Measurements from ENCODE around the gene PLEKHG7. TPM values are rescaled to one million over a fixed set of nuclear protein-coding genes. Genes with fewer than 3 reads are reported as not detected.

PLEKHG7 gene
- total and polyA plus RNA-seq, 8 donors = 0.16 to 1.3 (median 0.40) TPM

DNA sequence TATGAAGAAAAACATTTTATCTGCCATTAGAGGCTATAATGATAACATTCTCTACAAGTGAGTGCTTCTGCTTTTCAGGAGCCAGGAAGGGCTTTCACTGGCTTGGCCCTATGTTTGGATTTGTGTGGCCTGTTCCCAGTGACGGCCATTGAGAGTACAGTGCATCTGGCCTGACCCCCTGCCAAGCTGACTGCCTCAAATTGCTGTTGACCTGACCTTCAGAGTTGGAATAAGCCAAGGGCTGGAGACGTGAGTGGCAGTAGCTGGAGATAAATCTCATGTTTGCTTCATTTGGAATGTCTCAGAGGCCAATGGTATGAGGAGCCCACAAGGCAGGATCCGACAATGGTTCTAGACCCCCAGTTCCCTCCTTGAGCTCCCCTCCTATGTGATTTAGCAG, 28.3 kb upstream of the PLEKHG7 start:
- H3K4me1 ChIP-seq = no peaks in the 10 kb centered on the region
- no peaks in the 10 kb centered on the region for H3K9me3 ChIP-seq
- no peaks in the 10 kb centered on the region for H3K27me3 ChIP-seq
- ATAC-seq (no peak), DNase-seq (no peak)
- no peak for TF ChIP-seq CTCF (IDR thresholded peaks at IDR 0.05)
- no peak overlapping the region for H3K27ac ChIP-seq
- no peaks in the 10 kb centered on the region for H3K36me3 ChIP-seq
- intact Hi-C loops (cut with DNase I) = no loop called here
- no peak overlapping the region for H3K4me3 ChIP-seq

GRCh38 chr12:92675092-92675865, 27.5 kb upstream of the PLEKHG7 start:
- no peaks in the 10 kb centered on the region for H3K9me3 ChIP-seq
- no peaks in the 10 kb centered on the region for H3K4me1 ChIP-seq
- intact Hi-C loops (cut with DNase I) = no loop called here
- no peak for ATAC-seq
- DNase-seq = no peak
- H3K4me3 ChIP-seq = no peak overlapping the region
- H3K27me3 ChIP-seq = no peaks in the 10 kb centered on the region
- TF ChIP-seq CTCF (IDR thresholded peaks at IDR 0.05) = no peak
- H3K36me3 ChIP-seq = no peaks in the 10 kb centered on the region
- H3K27ac ChIP-seq = no peak overlapping the region

DNA sequence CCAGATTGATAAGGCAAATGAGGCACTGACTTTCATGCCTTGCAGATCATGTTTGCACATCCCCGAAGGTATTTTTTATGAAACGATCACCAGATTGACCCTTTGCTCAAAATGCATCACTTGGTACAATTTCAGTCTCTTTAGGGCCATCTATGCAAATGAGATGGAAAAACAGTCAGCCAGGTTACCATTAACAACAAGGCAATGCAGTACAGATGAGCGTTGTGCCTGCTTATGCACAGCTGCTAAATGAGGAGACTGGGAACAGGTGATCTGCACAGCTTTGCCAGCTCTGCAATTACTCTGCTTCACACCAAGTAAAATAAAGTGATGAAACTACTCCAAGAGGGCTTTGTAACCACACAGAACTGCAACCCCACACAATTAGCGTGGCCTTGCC, 26.1 kb upstream of the PLEKHG7 start:
- no peak for TF ChIP-seq CTCF (IDR thresholded peaks at IDR 0.05)
- H3K27ac ChIP-seq = no peak overlapping the region
- DNase-seq (no peak), ATAC-seq (no peak)
- no peaks in the 10 kb centered on the region for H3K36me3 ChIP-seq
- H3K4me3 ChIP-seq = no peak overlapping the region
- no peaks in the 10 kb centered on the region for H3K27me3 ChIP-seq
- H3K4me1 ChIP-seq = no peaks in the 10 kb centered on the region
- intact Hi-C loops (cut with DNase I) = no loop called here
- no peaks in the 10 kb centered on the region for H3K9me3 ChIP-seq

DNA sequence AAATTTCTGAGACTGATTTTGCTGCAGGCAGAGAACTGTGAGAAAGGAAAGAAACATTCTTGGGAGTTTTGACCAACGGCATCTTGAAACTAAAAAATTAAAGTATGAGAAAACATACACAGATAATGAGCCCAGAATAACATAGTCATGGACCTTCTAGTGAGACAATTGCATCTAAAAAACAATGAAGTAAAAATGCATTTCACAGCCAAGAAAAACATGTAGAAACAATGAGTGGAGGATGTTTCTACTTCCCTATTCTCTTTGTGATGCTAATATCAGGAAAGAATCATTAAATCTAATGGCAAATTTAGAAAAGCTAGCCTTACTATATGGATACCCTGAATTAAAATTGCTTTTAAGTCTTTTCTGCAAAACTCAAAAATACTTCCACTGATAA, 12.2 kb upstream of the PLEKHG7 start:
- Histone ChIP-seq H3K4me1 (no peaks in the 10 kb centered on the region), H3K27ac (no peak overlapping the region), H3K9me3 (no peaks in the 10 kb centered on the region), H3K4me3 (no peak overlapping the region), H3K27me3 (no peaks in the 10 kb centered on the region), H3K36me3 (no peaks in the 10 kb centered on the region)
- intact Hi-C loops (cut with DNase I) = no loop called here
- no peak for DNase-seq
- TF ChIP-seq CTCF (IDR thresholded peaks at IDR 0.05) = no peak
- ATAC-seq = no peak

DNA sequence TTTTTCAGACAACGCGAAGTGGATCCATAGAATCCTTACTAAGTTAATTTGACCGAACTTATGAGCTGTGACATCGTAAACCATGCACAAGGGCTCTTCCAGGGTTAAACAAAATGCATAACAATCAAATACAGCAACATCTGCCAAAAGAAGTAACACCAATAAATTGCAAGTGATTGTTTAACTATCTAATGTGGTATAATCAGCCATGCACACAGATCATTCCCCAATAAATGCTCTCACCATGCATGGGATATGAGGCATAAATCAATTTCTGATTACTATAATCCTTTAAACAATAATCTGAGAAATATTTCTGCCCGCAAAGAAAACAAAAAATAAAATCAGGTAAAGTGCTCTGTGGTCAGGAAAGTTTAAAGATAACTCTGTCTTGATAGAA, 7.7 kb upstream of the PLEKHG7 start:
- no peaks in the 10 kb centered on the region for H3K27me3 ChIP-seq
- ATAC-seq (no peak), DNase-seq (no peak)
- no peak overlapping the region for H3K4me3 ChIP-seq
- no peak overlapping the region for H3K27ac ChIP-seq
- intact Hi-C loops (cut with DNase I) = no loop called here
- H3K36me3 ChIP-seq = no peaks in the 10 kb centered on the region
- H3K9me3 ChIP-seq = peaks cover 0 to 8% of the 10 kb centered on the region in 2 donors
- TF ChIP-seq CTCF (IDR thresholded peaks at IDR 0.05) = no peak
- H3K4me1 ChIP-seq = peaks cover 0 to 6% of the 10 kb centered on the region in 2 donors

Data from left lung (tissue), 10 donors.